HCT116 (cell line): ENCODE measurements around the gene MAPK7. TPM values are rescaled to one million over a fixed set of nuclear protein-coding genes. Genes with fewer than 3 reads are reported as not detected.

Experiments
- ATAC-seq: fragments of 200-7000 bp; cut with Tn5 transposase; 2 replicates; pipeline ENCODE4 v1.9.1; 2020; ENCODE audit warnings: mild to moderate bottlenecking, moderate library complexity
- BruUV-seq: library from RNA; stranded (reverse); fragments of 400-500 nt; replicated peaks from 2 replicates; lab custom pipeline; 2021; lab: Mats Ljungman, UMichigan
- CTCF ChIA-PET: fragments of 300-600 bp; sonication (Branson Sonifier 250); formaldehyde crosslinking; loops from one replicate; lab custom pipeline; 2021; ENCODE audit warnings: antibody characterized with exemption; lab: Charles Lee
- POLR2A ChIA-PET: fragments of 300-600, 350-600 bp; sonication (Branson Sonifier 250); formaldehyde crosslinking; loops from one replicate; lab custom pipeline; 2021; ENCODE audit warnings: antibody characterized with exemption; lab: Charles Lee
- RAD21 ChIA-PET, 2 experiments: fragments of 300-600 bp; sonication (Branson Sonifier 250); formaldehyde crosslinking; loops; one replicate each; lab custom pipeline; 2023; ENCODE audit warnings: low total read pairs in 2 of 2; ENCODE audit not compliant: uncharacterized antibody in 2 of 2, unreplicated experiment in 2 of 2, low non-redundant PET in 1 of 2; lab: Charles Lee
- DNase-seq: peaks from one replicate; pipeline ENCODE4 v3.0.0-alpha.2; 2010; ENCODE audit warnings: low read depth, low spot score
- H2AFZ ChIP-seq: fragments of 200-600 bp; shearing (Covaris generic), sonication (generic); 2 replicates; pipeline ENCODE4 v1.6.1; 2017; ENCODE audit warnings: low read depth, mixed run types, mixed read lengths, antibody characterized with exemption, low read length; ENCODE audit not compliant: poor library complexity, severe bottlenecking
- H3K27ac ChIP-seq: 2 replicates; pipeline ENCODE4 v1.5.1; 2012; ENCODE audit warnings: low read depth, low read length
- H3K27me3 ChIP-seq: fragments of 200-600 bp; sonication (generic); 2 replicates; pipeline ENCODE4 v1.6.1; 2016; ENCODE audit warnings: mixed run types, low read length, mixed read lengths; ENCODE audit not compliant: insufficient read depth
- H3K36me3 ChIP-seq, 2 experiments: fragments of 200-500 bp in 1 of 2; fragments of 200-600 bp in 1 of 2; sonication (Bioruptor generic) in 1 of 2; sonication (generic) in 1 of 2; 2 replicates each; pipeline versions ENCODE4 v1.5.1 to v1.6.1; 2014 to 2016; ENCODE audit warnings: low read length in 2 of 2, inconsistent platforms in 1 of 2, mixed read lengths in 1 of 2, mixed run types in 1 of 2; ENCODE audit not compliant: insufficient read depth in 2 of 2, control insufficient read depth in 1 of 2
- H3K4me1 ChIP-seq, 2 experiments: fragments of 200-600 bp in 1 of 2; sonication (generic) in 1 of 2; 2 replicates each; pipeline versions ENCODE4 v1.5.1 to v1.6.1; 2012 to 2017; ENCODE audit warnings: low read length in 2 of 2, inconsistent platforms in 1 of 2, mild to moderate bottlenecking in 1 of 2, mixed read lengths in 1 of 2, mixed run types in 1 of 2, moderate library complexity in 1 of 2; ENCODE audit not compliant: insufficient read depth in 2 of 2, control insufficient read depth in 1 of 2
- H3K4me2 ChIP-seq: fragments of 200-600 bp; sonication (generic); 2 replicates; pipeline ENCODE4 v1.6.1; 2017; ENCODE audit warnings: mixed run types, low read length, mixed read lengths
- H3K4me3 ChIP-seq, 2 experiments: fragments of 200-600 bp in 1 of 2; sonication (generic) in 1 of 2; replicated peaks in 1 of 2; 2 replicates each; pipeline ENCODE4 v1.5.1; 2011 to 2016; ENCODE audit warnings: low read length in 2 of 2, control low read depth in 1 of 2, low read depth in 1 of 2, mild to moderate bottlenecking in 1 of 2, mixed read lengths in 1 of 2, mixed run types in 1 of 2
- H3K79me2 ChIP-seq: fragments of 200-600 bp; sonication (generic); 2 replicates; pipeline ENCODE4 v1.6.1; 2017; ENCODE audit warnings: mild to moderate bottlenecking, mixed run types, low read length, moderate library complexity, mixed read lengths; ENCODE audit not compliant: insufficient read depth
- H3K9ac ChIP-seq: fragments of 200-600 bp; sonication (generic); 2 replicates; pipeline ENCODE4 v1.6.1; 2016; ENCODE audit warnings: low read length, mixed read lengths
- H3K9me2 ChIP-seq: fragments of 200-600 bp; sonication (generic), shearing (Covaris generic); 2 replicates; pipeline ENCODE4 v1.6.1; 2017; ENCODE audit warnings: mixed run types, mild to moderate bottlenecking, moderate library complexity; ENCODE audit not compliant: insufficient read depth
- H3K9me3 ChIP-seq, 2 experiments: fragments of 200-500 bp in 1 of 2; fragments of 200-600 bp in 1 of 2; sonication (Bioruptor generic) in 1 of 2; sonication (generic) in 1 of 2; 2 replicates each; pipeline ENCODE4 v1.6.1; 2014 to 2017; ENCODE audit warnings: low read length in 2 of 2, mixed read lengths in 2 of 2, inconsistent platforms in 1 of 2, low read depth in 1 of 2, mild to moderate bottlenecking in 1 of 2, mixed run types in 1 of 2, moderate library complexity in 1 of 2; ENCODE audit not compliant: control insufficient read depth in 1 of 2, insufficient read depth in 1 of 2
- H4K20me1 ChIP-seq: fragments of 200-600 bp; sonication (generic), shearing (Covaris generic); 2 replicates; pipeline ENCODE4 v1.6.1; 2017; ENCODE audit warnings: mixed run types, mild to moderate bottlenecking, moderate library complexity; ENCODE audit not compliant: insufficient read depth
- ATF3 ChIP-seq: IDR thresholded peaks from 2 replicates; pipeline ENCODE4 v1.6.1; 2012
- CEBPB ChIP-seq: IDR thresholded peaks from 2 replicates; pipeline ENCODE4 v1.6.1; 2012; ENCODE audit warnings: low read depth
- EGR1 ChIP-seq: IDR thresholded peaks from 2 replicates; pipeline ENCODE4 v1.6.1; 2012; ENCODE audit warnings: low read depth
- EZH2phosphoT487 ChIP-seq: fragments of 200-600 bp; IDR thresholded peaks from 2 replicates; pipeline ENCODE4 v1.6.1; 2018; ENCODE audit warnings: antibody characterized with exemption, borderline replicate concordance
- FOSL1 ChIP-seq: IDR thresholded peaks from 2 replicates; pipeline ENCODE4 v1.6.1; 2012; ENCODE audit warnings: low read depth
- POLR2AphosphoS5 ChIP-seq: IDR thresholded peaks from 2 replicates; pipeline ENCODE4 v1.6.1; 2011; ENCODE audit warnings: mild to moderate bottlenecking, low read depth, low read length, moderate library complexity
- REST ChIP-seq: IDR thresholded peaks from 2 replicates; pipeline ENCODE4 v1.6.1; 2012; ENCODE audit warnings: low read depth
- SP1 ChIP-seq: IDR thresholded peaks from 2 replicates; pipeline ENCODE4 v1.6.1; 2012; ENCODE audit warnings: low read depth
- SRF ChIP-seq: IDR thresholded peaks from 2 replicates; pipeline ENCODE4 v1.6.1; 2012; ENCODE audit warnings: low read depth
- TCF7L2 ChIP-seq: IDR thresholded peaks from 2 replicates; pipeline ENCODE4 v1.7.0; 2011; ENCODE audit warnings: borderline replicate concordance, inconsistent platforms; ENCODE audit not compliant: insufficient read depth, insufficient read length; ENCODE audit errors: extremely low read depth
- ZNF274 ChIP-seq: fragments of 200-500 bp; sonication (Bioruptor generic); IDR thresholded peaks from 2 replicates; pipeline ENCODE4 v1.6.1; 2014; ENCODE audit warnings: mild to moderate bottlenecking, low read depth, low read length, inconsistent platforms
- intact Hi-C: fragments of 100-400 bp; cut with micrococcal nuclease; formaldehyde crosslinking; loops from 2 replicates; pipeline ENCODE4 v1.10.0; 2022
- total RNA-seq: library from RNA; stranded (reverse); gene quantifications from one replicate; pipeline ENCODE4 v1.2.1, GENCODE V29; 2021; ENCODE audit not compliant: unreplicated experiment

The MAPK7 gene
- total RNA-seq, 1 experiment from 2014 or later: 15.3 TPM

- DNase-seq (no peak), ATAC-seq (no peak)
- RAD21 ChIA-PET: no interaction called here
- no peaks in the 10 kb centered on the region for H3K9me3 ChIP-seq
- no peak for TF ChIP-seq SP1
- TF ChIP-seq ZNF274: no peak
- no peak for TF ChIP-seq POLR2AphosphoS5
- no peak for TF ChIP-seq ATF3
- no peak for TF ChIP-seq SRF
- TF ChIP-seq REST: no peak
- no peak for TF ChIP-seq EZH2phosphoT487
- no peak for TF ChIP-seq EGR1
- TF ChIP-seq FOSL1: no peak
- TF ChIP-seq CEBPB: no peak
- TF ChIP-seq TCF7L2: no peak
- H3K4me1 ChIP-seq: peaks cover 5 to 17% of the 10 kb centered on the region in 2 experiments
- BruUV-seq: no TSS peak
- POLR2A ChIA-PET: no interaction called here
- H3K9ac ChIP-seq: no peak overlapping the region
- no peak overlapping the region for H3K4me2 ChIP-seq
- H3K36me3 ChIP-seq: peaks cover 4 to 22% of the 10 kb centered on the region in 2 experiments; a peak in 2 of 4 replicates
- no peak overlapping the region for H3K4me3 ChIP-seq
- no peaks in the 10 kb centered on the region for H3K79me2 ChIP-seq
- H3K27me3 ChIP-seq: no peaks in the 10 kb centered on the region
- intact Hi-C loops: no loop called here
- no peaks in the 10 kb centered on the region for H4K20me1 ChIP-seq
- H2AFZ ChIP-seq: no peak overlapping the region
- no peak overlapping the region for H3K27ac ChIP-seq
- CTCF ChIA-PET: no interaction called here
- H3K9me2 ChIP-seq: no peaks in the 10 kb centered on the region
These were observed 45.7 kb upstream of the MAPK7 start for GRCh38 chr17:19332371-19333131.
